IMR-90 (cell line): ENCODE measurements around the gene RNF141. TPM values are rescaled to one million over a fixed set of nuclear protein-coding genes. Genes with fewer than 3 reads are reported as not detected.

Experiments
- ATAC-seq: fragments of 200-7000 bp; cut with Tn5 transposase; 2 replicates; pipeline ENCODE4 v1.9.1; 2020; ENCODE audit warnings: low read depth, mild to moderate bottlenecking, moderate library complexity
- BruUV-seq: library from RNA; stranded (reverse); fragments of 400-500 nt; replicated peaks from 2 replicates; lab custom pipeline; 2021; lab: Mats Ljungman, UMichigan
- CTCF ChIA-PET: fragments of 300-600 bp; formaldehyde crosslinking; extraction: SDS; loops from one replicate; lab custom pipeline; 2021; ENCODE audit warnings: antibody characterized with exemption; lab: Yijun Ruan, JAX
- POLR2A ChIA-PET: fragments of 300-600 bp; sonication (Branson Sonifier 250); formaldehyde crosslinking; loops from one replicate; lab custom pipeline; 2022; ENCODE audit warnings: antibody characterized with exemption; ENCODE audit not compliant: unreplicated experiment; lab: Charles Lee
- DNase-seq: peaks from one replicate; pipeline ENCODE4 v3.0.0; 2013
- H2AFZ ChIP-seq: replicated peaks from 2 replicates; pipeline ENCODE3; 2013; ENCODE audit warnings: low read length, mild to moderate bottlenecking; ENCODE audit not compliant: poor library complexity
- H2AK5ac ChIP-seq: 2 replicates; pipeline ENCODE4 v1.6.1; 2013; ENCODE audit warnings: low read depth, low read length, inconsistent platforms
- H2AK9ac ChIP-seq: replicated peaks from 2 replicates; pipeline ENCODE3; 2013; ENCODE audit warnings: mild to moderate bottlenecking, low read depth, low read length, moderate library complexity; ENCODE audit not compliant: poor library complexity
- H2BK120ac ChIP-seq: 2 replicates; pipeline ENCODE4 v1.6.1; 2013; ENCODE audit warnings: low read depth, low read length, inconsistent platforms
- H2BK15ac ChIP-seq: 3 replicates; pipeline ENCODE4 v1.6.1; 2013; ENCODE audit warnings: low read depth, low read length, inconsistent platforms
- H2BK20ac ChIP-seq: 2 replicates; pipeline ENCODE4 v1.6.1; 2013; ENCODE audit warnings: low read depth, mild to moderate bottlenecking, inconsistent platforms, low read length, moderate library complexity
- H2BK5ac ChIP-seq: 2 replicates; pipeline ENCODE4 v1.6.1; 2013; ENCODE audit warnings: mild to moderate bottlenecking, low read depth, low read length, inconsistent platforms; ENCODE audit not compliant: poor library complexity, severe bottlenecking
- H3K14ac ChIP-seq: replicated peaks from 2 replicates; pipeline ENCODE4 v1.6.1; 2013; ENCODE audit warnings: low read depth, low read length, inconsistent platforms
- H3K18ac ChIP-seq: 2 replicates; pipeline ENCODE4 v1.6.1; 2013; ENCODE audit warnings: low read depth, low read length, control low read depth
- H3K23ac ChIP-seq: 2 replicates; pipeline ENCODE4 v1.6.1; 2013; ENCODE audit warnings: low read depth, low read length, inconsistent platforms
- H3K27ac ChIP-seq: 2 replicates; pipeline ENCODE4 v1.5.1; 2013; ENCODE audit warnings: mild to moderate bottlenecking, control low read depth, low read length; ENCODE audit not compliant: insufficient read depth
- H3K27me3 ChIP-seq: 2 replicates; pipeline ENCODE4 v1.6.1; 2013; ENCODE audit warnings: low read length; ENCODE audit not compliant: control insufficient read depth, insufficient read depth
- H3K36me3 ChIP-seq: 2 replicates; pipeline ENCODE4 v1.6.1; 2013; ENCODE audit warnings: low read length, mixed read lengths; ENCODE audit not compliant: control insufficient read depth, insufficient read depth
- H3K4ac ChIP-seq: 2 replicates; pipeline ENCODE4 v1.6.1; 2013; ENCODE audit warnings: low read depth, low read length, inconsistent platforms
- H3K4me1 ChIP-seq: 2 replicates; pipeline ENCODE4 v1.6.1; 2013; ENCODE audit warnings: low read length, mixed read lengths; ENCODE audit not compliant: control insufficient read depth, insufficient read depth
- H3K4me2 ChIP-seq: 2 replicates; pipeline ENCODE4 v1.6.1; 2013; ENCODE audit warnings: low read depth, mild to moderate bottlenecking, control low read depth, low read length, moderate library complexity
- H3K4me3 ChIP-seq: 2 replicates; pipeline ENCODE4 v1.5.1; 2013; ENCODE audit warnings: low read depth, mild to moderate bottlenecking, control low read depth, low read length, moderate library complexity; ENCODE audit not compliant: insufficient read depth
- H3K56ac ChIP-seq: 2 replicates; pipeline ENCODE4 v1.6.1; 2013; ENCODE audit warnings: low read length, inconsistent platforms; ENCODE audit not compliant: insufficient read depth; ENCODE audit errors: extremely low read depth
- H3K79me1 ChIP-seq, 2 experiments: 2 replicates each; pipeline ENCODE4 v1.6.1; 2013; ENCODE audit warnings: low read length in 2 of 2, inconsistent platforms in 1 of 2, low read depth in 1 of 2
- H3K9ac ChIP-seq: 2 replicates; pipeline ENCODE4 v1.6.1; 2013; ENCODE audit warnings: low read depth, low read length, control low read depth
- H3K9me1 ChIP-seq: 2 replicates; pipeline ENCODE4 v1.6.1; 2013; ENCODE audit warnings: low read length, inconsistent platforms; ENCODE audit not compliant: insufficient read depth
- H3K9me3 ChIP-seq: 2 replicates; pipeline ENCODE4 v1.6.1; 2013; ENCODE audit warnings: low read length; ENCODE audit not compliant: control insufficient read depth, insufficient read depth
- H4K20me1 ChIP-seq: 2 replicates; pipeline ENCODE4 v1.6.1; 2013; ENCODE audit warnings: low read length, inconsistent platforms; ENCODE audit not compliant: insufficient read depth
- H4K5ac ChIP-seq: 2 replicates; pipeline ENCODE4 v1.6.1; 2013; ENCODE audit warnings: mild to moderate bottlenecking, low read depth, low read length, control low read depth
- H4K8ac ChIP-seq, 2 experiments: 2 replicates each; pipeline ENCODE4 v1.6.1; 2013; ENCODE audit warnings: low read depth in 2 of 2, low read length in 2 of 2, control low read depth in 1 of 2, inconsistent platforms in 1 of 2
- H4K91ac ChIP-seq: 2 replicates; pipeline ENCODE4 v1.6.1; 2013; ENCODE audit warnings: low read depth, low read length, inconsistent platforms; ENCODE audit not compliant: insufficient read depth
- BHLHE40 ChIP-seq: fragments of 150-350 bp; IDR thresholded peaks from 2 replicates; pipeline ENCODE4 v1.6.1; 2016; ENCODE audit warnings: mild to moderate bottlenecking, low read depth, low read length
- CEBPB ChIP-seq: IDR thresholded peaks from 2 replicates; pipeline ENCODE4 v1.6.1; 2012; ENCODE audit warnings: low read depth, low read length, improper control_type of control experiment
- FOS ChIP-seq: fragments of 150-350 bp; IDR thresholded peaks from 2 replicates; pipeline ENCODE4 v1.6.1; 2016; ENCODE audit warnings: low read depth, low read length
- MAFK ChIP-seq: IDR thresholded peaks from 2 replicates; pipeline ENCODE4 v1.6.1; 2012; ENCODE audit warnings: low read depth, low read length, improper control_type of control experiment
- MAZ ChIP-seq: IDR thresholded peaks from 2 replicates; pipeline ENCODE4 v1.6.1; 2012; ENCODE audit warnings: low read depth, mild to moderate bottlenecking, low read length, improper control_type of control experiment, moderate library complexity, borderline replicate concordance
- MXI1 ChIP-seq: IDR thresholded peaks from 2 replicates; pipeline ENCODE4 v1.6.1; 2012; ENCODE audit warnings: low read depth, mild to moderate bottlenecking, low read length, moderate library complexity, borderline replicate concordance
- NFE2L2 ChIP-seq: fragments of 150-350 bp; IDR thresholded peaks from 2 replicates; pipeline ENCODE4 v1.6.1; 2016; ENCODE audit warnings: low read depth, mild to moderate bottlenecking, low read length
- POLR2A ChIP-seq: IDR thresholded peaks from 2 replicates; pipeline ENCODE4 v1.6.1; 2012; ENCODE audit warnings: mild to moderate bottlenecking, low read depth, low read length
- RAD21 ChIP-seq: IDR thresholded peaks from 2 replicates; pipeline ENCODE4 v1.6.1; 2012; ENCODE audit warnings: low read length, improper control_type of control experiment
- RFX5 ChIP-seq: IDR thresholded peaks from 2 replicates; pipeline ENCODE4 v1.8.0; 2012; ENCODE audit warnings: low read depth, mild to moderate bottlenecking, low read length, moderate library complexity
- WGBS, 2 experiments: methylation state at CpG; one replicate each; pipeline versions ENCODE4 v1.1.5 to v1.1.7; 2013; ENCODE audit warnings: missing lambda C conversion rate in 2 of 2; ENCODE audit not compliant: insufficient read length in 1 of 2; ENCODE audit errors: extremely low coverage in 2 of 2; 5-methylcytosine and 5-hydroxymethylcytosine counted together
- dilution Hi-C: fragments of 300-500 bp; cut with HindIII; formaldehyde crosslinking; loops from one replicate; pipeline ENCODE4 v1.14.3; 2018; ENCODE audit warnings: low sequenced_read_pairs; ENCODE audit not compliant: unreplicated experiment
- in situ Hi-C: fragments of 300-500 bp; cut with MboI; formaldehyde crosslinking; loops from 3 replicates; pipeline ENCODE4 v1.14.3; 2019; ENCODE audit warnings: low sequenced_read_pairs, inconsistent platforms, mixed read lengths
- intact Hi-C: fragments of 100-400 bp; cut with micrococcal nuclease; formaldehyde crosslinking; loops from 2 replicates; pipeline ENCODE4 v1.10.0; 2022
- polyA plus RNA-seq, 3 experiments: library from polyadenylated mRNA; depleted of rRNA; stranded (reverse); fragments of >200 nt; gene quantifications; 2 replicates each; pipeline ENCODE4 v1.2.3, GENCODE V29; 2012; ENCODE audit warnings: low replicate concordance in 1 of 3
- total RNA-seq: library from RNA; depleted of rRNA; stranded (reverse); fragments of >200 nt; gene quantifications from 2 replicates; pipeline ENCODE4 v1.2.3, GENCODE V29; 2012
- TF ChIP-seq, protein P1 (sequence below): fragments of 150-350 bp; IDR thresholded peaks from 2 replicates; pipeline ENCODE4 v1.6.1; 2016; ENCODE audit warnings: low read depth, mild to moderate bottlenecking, low read length, moderate library complexity, borderline replicate concordance

Gene RNF141
- total and polyA plus RNA-seq, 2 of the 4 experiments (the other 2 are of a cell fraction) = 13.8 to 18.6 TPM

DNA sequence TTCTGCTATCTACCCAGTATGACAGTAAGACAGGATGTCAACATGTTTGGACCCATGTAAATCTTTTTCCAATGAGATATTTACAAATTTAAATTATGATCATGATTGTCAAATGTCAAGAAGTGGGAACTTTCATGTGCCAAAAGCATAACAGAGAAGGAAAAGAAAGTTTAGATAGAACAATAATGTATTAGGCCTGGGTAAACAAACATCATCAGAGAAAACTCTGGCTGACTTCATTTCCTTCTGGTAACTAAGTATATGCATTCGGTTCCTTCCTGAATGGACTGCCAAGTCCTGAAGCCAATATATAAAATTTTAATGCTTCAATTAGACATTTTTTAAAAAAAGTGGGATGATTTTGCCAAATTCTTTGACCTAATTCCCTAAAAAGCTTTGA is 16.5 kb downstream of the RNF141 start:
- H4K5ac ChIP-seq = no peak overlapping the region
- intact Hi-C loops = loop anchor here (10.0 kb wide), 1 partner anchor 200 kb away; no protein-coding TSS in a partner anchor
- H4K20me1 ChIP-seq = no peaks in the 10 kb centered on the region
- WGBS, 2 experiments = no CpG with 5 or more reads among the region's 1 CpG
- ChIA-PET POLR2A (no interaction called here), CTCF (no interaction called here)
- H4K91ac ChIP-seq = no peak overlapping the region
- in situ Hi-C loops = no loop called here
- H3K14ac ChIP-seq = no peak overlapping the region
- BruUV-seq = no TSS peak
- H2AK5ac ChIP-seq = no peak overlapping the region
- H3K4me1 ChIP-seq = peaks cover 16% of the 10 kb centered on the region
- no peak overlapping the region for H3K18ac ChIP-seq
- no peak overlapping the region for H4K8ac ChIP-seq
- no peak overlapping the region for H2BK5ac ChIP-seq
- no peak overlapping the region for H3K56ac ChIP-seq
- H3K9ac ChIP-seq = no peak overlapping the region
- H3K4me3 ChIP-seq = no peak overlapping the region
- H3K27me3 ChIP-seq = no peaks in the 10 kb centered on the region
- no peak overlapping the region for H3K4me2 ChIP-seq
- DNase-seq (no peak), ATAC-seq (no peak)
- dilution Hi-C loops = loop anchor here (25.0 kb wide), 1 partner anchor 213 kb away; no protein-coding TSS in a partner anchor
- H3K27ac ChIP-seq = no peak overlapping the region
- H3K23ac ChIP-seq = no peak overlapping the region
- H2BK20ac ChIP-seq = no peak overlapping the region
- no peak overlapping the region for H2AFZ ChIP-seq
- no peak overlapping the region for H2BK120ac ChIP-seq
- no peak overlapping the region for H2AK9ac ChIP-seq
- peaks cover 4% of the 10 kb centered on the region for H3K36me3 ChIP-seq
- H3K9me1 ChIP-seq = peaks cover 6% of the 10 kb centered on the region; the same call in 1 of the 2 replicates
- H2BK15ac ChIP-seq = no peak overlapping the region
- no peaks in the 10 kb centered on the region for H3K9me3 ChIP-seq
- no peak overlapping the region for H3K4ac ChIP-seq
- H3K79me1 ChIP-seq = peaks cover 0 to 13% of the 10 kb centered on the region in 2 experiments; a peak in 1 of 4 replicates
- TF ChIP-seq, protein P1, sequence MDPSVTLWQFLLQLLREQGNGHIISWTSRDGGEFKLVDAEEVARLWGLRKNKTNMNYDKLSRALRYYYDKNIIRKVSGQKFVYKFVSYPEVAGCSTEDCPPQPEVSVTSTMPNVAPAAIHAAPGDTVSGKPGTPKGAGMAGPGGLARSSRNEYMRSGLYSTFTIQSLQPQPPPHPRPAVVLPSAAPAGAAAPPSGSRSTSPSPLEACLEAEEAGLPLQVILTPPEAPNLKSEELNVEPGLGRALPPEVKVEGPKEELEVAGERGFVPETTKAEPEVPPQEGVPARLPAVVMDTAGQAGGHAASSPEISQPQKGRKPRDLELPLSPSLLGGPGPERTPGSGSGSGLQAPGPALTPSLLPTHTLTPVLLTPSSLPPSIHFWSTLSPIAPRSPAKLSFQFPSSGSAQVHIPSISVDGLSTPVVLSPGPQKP = no peak
- TF ChIP-seq RFX5 (no peak), RAD21 (no peak), NFE2L2 (no peak), BHLHE40 (no peak), POLR2A (no peak), FOS (no peak), MXI1 (no peak), MAFK (no peak), CEBPB (no peak), MAZ (no peak)
